Measurements from ENCODE around the gene CYP1A1. TPM values are rescaled to one million over a fixed set of nuclear protein-coding genes. Genes with fewer than 3 reads are reported as not detected.
A peak's percentile ranks its signal among the peaks of the same experiment; 100 is the strongest.

CYP1A1 gene
- total RNA-seq, 1 experiment from 2014 or later: 0.15 TPM

DNA sequence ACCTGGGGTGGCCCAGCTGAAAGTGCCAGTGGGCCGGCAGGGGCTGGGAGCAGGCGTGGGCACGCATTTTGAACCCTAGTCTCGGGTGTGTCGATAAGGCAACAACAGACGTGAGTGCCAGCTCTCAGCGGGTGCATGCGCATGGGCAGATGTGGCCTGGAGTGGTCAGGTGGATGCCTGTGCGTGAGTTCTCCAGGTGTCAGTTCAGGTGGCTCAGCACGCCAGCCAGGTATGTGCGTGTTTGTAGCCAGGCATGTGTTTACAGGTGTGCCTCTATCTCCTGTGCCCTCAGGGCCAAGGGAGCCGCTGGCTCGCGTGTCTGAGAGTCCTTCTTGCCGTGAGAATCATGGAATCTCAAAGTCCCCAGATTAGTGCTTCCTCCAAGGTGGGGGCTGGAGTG is 38.1 kb upstream of the CYP1A1 start:
- no peak overlapping the region for H3K27ac ChIP-seq (ENCODE audit: low read length)
- TF ChIP-seq POLR2AphosphoS5 (IDR thresholded peaks at IDR 0.05; ENCODE audit: low read depth, low read length) (no peak), TCF7L2 (IDR thresholded peaks at IDR 0.05; ENCODE audit: low read depth, low read length) (no peak)
- no peaks in the 10 kb centered on the region for H3K36me3 ChIP-seq (ENCODE audit: control insufficient read depth, insufficient read depth, low read length)
- DNase-seq (ENCODE audit: low read depth, low spot score) (no peak), ATAC-seq (no peak)
- in situ Hi-C loops (cut with HindIII; ENCODE audit: low pct_unique_long_range_greater_than_20kb, low sequenced_read_pairs) (loop anchor here (25.0 kb wide), 1 partner anchor 126 kb away; no protein-coding TSS in a partner anchor), intact Hi-C loops (cut with micrococcal nuclease; ENCODE audit: unreplicated experiment) (no loop called here)
- H3K27me3 ChIP-seq (ENCODE audit: control insufficient read depth, insufficient read depth, low read length): no peaks in the 10 kb centered on the region
- CTCF ChIA-PET: interaction anchor here (1.3 kb wide), 1 partner anchor 130 kb away, joined by 3 read pairs; no protein-coding TSS in a partner anchor
- BruUV-seq (replicated peaks): no TSS peak
- POLR2A ChIA-PET: no interaction called here
- H3K4me3 ChIP-seq (ENCODE audit: low read depth in 2 of 2, low read length in 2 of 2): no peak overlapping the region
- no peaks in the 10 kb centered on the region for H3K9me3 ChIP-seq (ENCODE audit: control insufficient read depth, insufficient read depth, low read depth, low read length)
- H3K4me1 ChIP-seq (ENCODE audit: control insufficient read depth, insufficient read depth, low read length): no peaks in the 10 kb centered on the region; the same call in 1 of the 2 replicates

DNA sequence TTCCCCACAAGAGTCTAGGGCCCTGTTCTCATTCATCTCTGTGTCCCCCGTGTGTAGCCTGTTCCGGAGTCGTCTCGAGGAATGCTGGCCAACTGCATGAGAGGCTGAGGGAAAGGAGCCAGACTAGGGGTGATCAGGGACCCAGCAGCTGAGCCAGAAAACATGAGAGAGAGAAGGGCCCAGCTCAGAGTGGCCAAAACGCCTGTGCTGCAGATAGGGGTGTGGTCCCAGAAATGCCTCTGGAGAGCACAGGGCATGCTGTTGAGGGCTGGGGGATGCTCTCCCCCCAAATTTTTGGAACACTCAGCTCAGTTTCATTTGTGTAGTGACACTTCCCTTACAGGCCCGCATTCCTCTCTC is 37.4 kb upstream of the CYP1A1 start:
- no peak for DNase-seq (ENCODE audit: low read depth, low spot score)
- intact Hi-C loops (cut with micrococcal nuclease; ENCODE audit: unreplicated experiment) (no loop called here), in situ Hi-C loops (cut with HindIII; ENCODE audit: low pct_unique_long_range_greater_than_20kb, low sequenced_read_pairs) (loop anchor here (25.0 kb wide), 1 partner anchor 125 kb away; no protein-coding TSS in a partner anchor)
- Histone ChIP-seq H3K27me3 (ENCODE audit: control insufficient read depth, insufficient read depth, low read length) (no peaks in the 10 kb centered on the region), H3K36me3 (ENCODE audit: control insufficient read depth, insufficient read depth, low read length) (no peaks in the 10 kb centered on the region), H3K4me1 (ENCODE audit: control insufficient read depth, insufficient read depth, low read length) (no peaks in the 10 kb centered on the region; the same call in 1 of the 2 replicates), H3K27ac (ENCODE audit: low read length) (no peak overlapping the region), H3K4me3 (ENCODE audit: low read depth in 2 of 2, low read length in 2 of 2) (no peak overlapping the region), H3K9me3 (ENCODE audit: control insufficient read depth, insufficient read depth, low read depth, low read length) (no peaks in the 10 kb centered on the region)
- CTCF ChIA-PET: interaction anchor here (0.6 to 1.9 kb wide), 3 partner anchors 110 to 131 kb away, joined by 3 to 8 read pairs (median 7); no protein-coding TSS in a partner anchor
- 0 out of 2 replicates have a peak, but pooled peaks have one; percentile 21 for ATAC-seq
- TF ChIP-seq TCF7L2 (IDR thresholded peaks at IDR 0.05; ENCODE audit: low read depth, low read length) (no peak), SIN3A (IDR thresholded peaks at IDR 0.05; ENCODE audit: borderline replicate concordance, insufficient read depth, low read depth, low read length) (no peak), POLR2AphosphoS5 (IDR thresholded peaks at IDR 0.05; ENCODE audit: low read depth, low read length) (no peak)
- TF ChIP-seq, protein P1, sequence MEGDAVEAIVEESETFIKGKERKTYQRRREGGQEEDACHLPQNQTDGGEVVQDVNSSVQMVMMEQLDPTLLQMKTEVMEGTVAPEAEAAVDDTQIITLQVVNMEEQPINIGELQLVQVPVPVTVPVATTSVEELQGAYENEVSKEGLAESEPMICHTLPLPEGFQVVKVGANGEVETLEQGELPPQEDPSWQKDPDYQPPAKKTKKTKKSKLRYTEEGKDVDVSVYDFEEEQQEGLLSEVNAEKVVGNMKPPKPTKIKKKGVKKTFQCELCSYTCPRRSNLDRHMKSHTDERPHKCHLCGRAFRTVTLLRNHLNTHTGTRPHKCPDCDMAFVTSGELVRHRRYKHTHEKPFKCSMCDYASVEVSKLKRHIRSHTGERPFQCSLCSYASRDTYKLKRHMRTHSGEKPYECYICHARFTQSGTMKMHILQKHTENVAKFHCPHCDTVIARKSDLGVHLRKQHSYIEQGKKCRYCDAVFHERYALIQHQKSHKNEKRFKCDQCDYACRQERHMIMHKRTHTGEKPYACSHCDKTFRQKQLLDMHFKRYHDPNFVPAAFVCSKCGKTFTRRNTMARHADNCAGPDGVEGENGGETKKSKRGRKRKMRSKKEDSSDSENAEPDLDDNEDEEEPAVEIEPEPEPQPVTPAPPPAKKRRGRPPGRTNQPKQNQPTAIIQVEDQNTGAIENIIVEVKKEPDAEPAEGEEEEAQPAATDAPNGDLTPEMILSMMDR (IDR thresholded peaks at IDR 0.05): no peak
- TF ChIP-seq, protein P2, sequence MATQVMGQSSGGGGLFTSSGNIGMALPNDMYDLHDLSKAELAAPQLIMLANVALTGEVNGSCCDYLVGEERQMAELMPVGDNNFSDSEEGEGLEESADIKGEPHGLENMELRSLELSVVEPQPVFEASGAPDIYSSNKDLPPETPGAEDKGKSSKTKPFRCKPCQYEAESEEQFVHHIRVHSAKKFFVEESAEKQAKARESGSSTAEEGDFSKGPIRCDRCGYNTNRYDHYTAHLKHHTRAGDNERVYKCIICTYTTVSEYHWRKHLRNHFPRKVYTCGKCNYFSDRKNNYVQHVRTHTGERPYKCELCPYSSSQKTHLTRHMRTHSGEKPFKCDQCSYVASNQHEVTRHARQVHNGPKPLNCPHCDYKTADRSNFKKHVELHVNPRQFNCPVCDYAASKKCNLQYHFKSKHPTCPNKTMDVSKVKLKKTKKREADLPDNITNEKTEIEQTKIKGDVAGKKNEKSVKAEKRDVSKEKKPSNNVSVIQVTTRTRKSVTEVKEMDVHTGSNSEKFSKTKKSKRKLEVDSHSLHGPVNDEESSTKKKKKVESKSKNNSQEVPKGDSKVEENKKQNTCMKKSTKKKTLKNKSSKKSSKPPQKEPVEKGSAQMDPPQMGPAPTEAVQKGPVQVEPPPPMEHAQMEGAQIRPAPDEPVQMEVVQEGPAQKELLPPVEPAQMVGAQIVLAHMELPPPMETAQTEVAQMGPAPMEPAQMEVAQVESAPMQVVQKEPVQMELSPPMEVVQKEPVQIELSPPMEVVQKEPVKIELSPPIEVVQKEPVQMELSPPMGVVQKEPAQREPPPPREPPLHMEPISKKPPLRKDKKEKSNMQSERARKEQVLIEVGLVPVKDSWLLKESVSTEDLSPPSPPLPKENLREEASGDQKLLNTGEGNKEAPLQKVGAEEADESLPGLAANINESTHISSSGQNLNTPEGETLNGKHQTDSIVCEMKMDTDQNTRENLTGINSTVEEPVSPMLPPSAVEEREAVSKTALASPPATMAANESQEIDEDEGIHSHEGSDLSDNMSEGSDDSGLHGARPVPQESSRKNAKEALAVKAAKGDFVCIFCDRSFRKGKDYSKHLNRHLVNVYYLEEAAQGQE (IDR thresholded peaks at IDR 0.05; ENCODE audit: insufficient read depth in 1 of 2, low read depth in 2 of 2, low read length in 1 of 2): no peak
- BruUV-seq (replicated peaks): no TSS peak
- POLR2A ChIA-PET: no interaction called here

DNA sequence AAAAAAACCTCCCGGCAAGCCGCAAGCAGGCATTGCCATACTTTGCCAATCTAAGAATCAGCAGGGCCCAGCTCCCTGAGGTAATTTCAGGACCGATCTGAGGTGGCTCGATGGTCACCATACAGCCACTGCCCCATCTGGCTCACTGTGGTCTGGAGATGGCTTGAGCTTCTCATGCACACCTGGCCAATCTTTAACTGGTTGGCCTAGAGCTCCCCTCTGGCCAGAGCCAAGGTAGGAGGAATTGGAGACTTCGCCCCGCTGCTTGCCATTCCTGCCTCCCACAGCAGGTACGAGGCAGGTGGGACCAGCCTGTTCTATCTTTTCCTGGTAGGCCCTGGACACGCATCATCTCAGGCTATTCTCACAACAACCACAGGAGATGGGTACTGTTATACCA is 33.4 kb upstream of the CYP1A1 start:
- H3K27me3 ChIP-seq (ENCODE audit: control insufficient read depth, insufficient read depth, low read length): no peaks in the 10 kb centered on the region
- in situ Hi-C loops (cut with HindIII; ENCODE audit: low pct_unique_long_range_greater_than_20kb, low sequenced_read_pairs) (loop anchor here (25.0 kb wide), 1 partner anchor 121 kb away; no protein-coding TSS in a partner anchor), intact Hi-C loops (cut with micrococcal nuclease; ENCODE audit: unreplicated experiment) (no loop called here)
- H3K27ac ChIP-seq (ENCODE audit: low read length): no peak overlapping the region
- H3K4me3 ChIP-seq (ENCODE audit: low read depth in 2 of 2, low read length in 2 of 2): no peak overlapping the region
- no TSS peak for BruUV-seq (replicated peaks)
- H3K4me1 ChIP-seq (ENCODE audit: control insufficient read depth, insufficient read depth, low read length): no peaks in the 10 kb centered on the region
- H3K9me3 ChIP-seq (ENCODE audit: control insufficient read depth, insufficient read depth, low read depth, low read length): no peaks in the 10 kb centered on the region
- DNase-seq (ENCODE audit: low read depth, low spot score): no peak
- CTCF ChIA-PET: no interaction called here
- no peaks in the 10 kb centered on the region for H3K36me3 ChIP-seq (ENCODE audit: control insufficient read depth, insufficient read depth, low read length)
- no peak for ATAC-seq
- POLR2A ChIA-PET: no interaction called here
- TF ChIP-seq SIN3A (IDR thresholded peaks at IDR 0.05; ENCODE audit: borderline replicate concordance, insufficient read depth, low read depth, low read length) (no peak), TCF7L2 (IDR thresholded peaks at IDR 0.05; ENCODE audit: low read depth, low read length) (no peak), POLR2AphosphoS5 (IDR thresholded peaks at IDR 0.05; ENCODE audit: low read depth, low read length) (no peak)
- TF ChIP-seq, protein P1 (IDR thresholded peaks at IDR 0.05): no peak
- TF ChIP-seq, protein P2 (IDR thresholded peaks at IDR 0.05; ENCODE audit: insufficient read depth in 1 of 2, low read depth in 2 of 2, low read length in 1 of 2): no peak

All from Panc1 (cell line).